SU-DHL-6 (cell line): ENCODE measurements around the gene AQP6.

ENCODE experiments used
- EZH2phosphoT487 ChIP-seq: fragments of 200-600 bp; sonication (generic), shearing (Covaris generic); conservative IDR thresholded peaks from 2 replicates; pipeline ENCODE4 v1.6.1; 2018; ENCODE audit warnings: mild to moderate bottlenecking, antibody characterized with exemption, low read length, moderate library complexity, mixed read lengths
- TF ChIP-seq, protein P1 (sequence below): fragments of 200-600 bp; sonication (generic); IDR thresholded peaks from one replicate; pipeline ENCODE4 v1.5.1; 2017; ENCODE audit warnings: antibody characterized with exemption, mild to moderate bottlenecking, low read length, moderate library complexity; ENCODE audit not compliant: insufficient read depth, poor library complexity, severe bottlenecking

DNA sequence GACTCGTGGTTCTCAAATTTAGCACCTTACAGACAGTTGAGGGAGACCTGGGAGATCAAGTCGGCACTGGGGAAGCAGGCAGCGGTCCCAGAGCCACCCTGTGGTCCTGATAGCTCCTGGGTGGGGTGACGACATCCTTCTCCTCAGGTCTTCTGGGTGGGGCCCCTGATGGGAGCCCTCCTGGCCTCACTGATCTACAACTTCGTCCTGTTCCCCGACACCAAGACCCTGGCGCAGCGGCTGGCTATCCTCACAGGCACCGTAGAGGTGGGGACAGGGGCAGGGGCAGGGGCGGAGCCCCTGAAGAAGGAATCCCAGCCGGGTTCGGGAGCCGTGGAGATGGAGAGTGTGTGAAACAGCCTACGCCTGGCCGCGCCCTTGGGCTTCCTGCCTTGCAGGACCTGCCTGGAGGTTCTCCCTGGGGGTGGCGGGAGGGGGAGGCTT, 2.6 kb downstream of the AQP6 start:
- TF ChIP-seq, protein P1, sequence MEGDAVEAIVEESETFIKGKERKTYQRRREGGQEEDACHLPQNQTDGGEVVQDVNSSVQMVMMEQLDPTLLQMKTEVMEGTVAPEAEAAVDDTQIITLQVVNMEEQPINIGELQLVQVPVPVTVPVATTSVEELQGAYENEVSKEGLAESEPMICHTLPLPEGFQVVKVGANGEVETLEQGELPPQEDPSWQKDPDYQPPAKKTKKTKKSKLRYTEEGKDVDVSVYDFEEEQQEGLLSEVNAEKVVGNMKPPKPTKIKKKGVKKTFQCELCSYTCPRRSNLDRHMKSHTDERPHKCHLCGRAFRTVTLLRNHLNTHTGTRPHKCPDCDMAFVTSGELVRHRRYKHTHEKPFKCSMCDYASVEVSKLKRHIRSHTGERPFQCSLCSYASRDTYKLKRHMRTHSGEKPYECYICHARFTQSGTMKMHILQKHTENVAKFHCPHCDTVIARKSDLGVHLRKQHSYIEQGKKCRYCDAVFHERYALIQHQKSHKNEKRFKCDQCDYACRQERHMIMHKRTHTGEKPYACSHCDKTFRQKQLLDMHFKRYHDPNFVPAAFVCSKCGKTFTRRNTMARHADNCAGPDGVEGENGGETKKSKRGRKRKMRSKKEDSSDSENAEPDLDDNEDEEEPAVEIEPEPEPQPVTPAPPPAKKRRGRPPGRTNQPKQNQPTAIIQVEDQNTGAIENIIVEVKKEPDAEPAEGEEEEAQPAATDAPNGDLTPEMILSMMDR: no peak
- TF ChIP-seq EZH2phosphoT487: no peak
